Bronchus fibroblast of lung (primary cell): Measurements from ENCODE around the gene ALOX5AP. TPM values are rescaled to one million over a fixed set of nuclear protein-coding genes. Genes with fewer than 3 reads are reported as not detected.

Source experiments
- total RNA-seq: library from RNA; depleted of rRNA; stranded (reverse); fragments of >200 nt; gene quantifications from 2 replicates; pipeline ENCODE4 v1.2.3, GENCODE V29; 2015

Gene ALOX5AP
- total RNA-seq = 0.74 TPM in 1 of 2 replicates, not detected in the other

DNA sequence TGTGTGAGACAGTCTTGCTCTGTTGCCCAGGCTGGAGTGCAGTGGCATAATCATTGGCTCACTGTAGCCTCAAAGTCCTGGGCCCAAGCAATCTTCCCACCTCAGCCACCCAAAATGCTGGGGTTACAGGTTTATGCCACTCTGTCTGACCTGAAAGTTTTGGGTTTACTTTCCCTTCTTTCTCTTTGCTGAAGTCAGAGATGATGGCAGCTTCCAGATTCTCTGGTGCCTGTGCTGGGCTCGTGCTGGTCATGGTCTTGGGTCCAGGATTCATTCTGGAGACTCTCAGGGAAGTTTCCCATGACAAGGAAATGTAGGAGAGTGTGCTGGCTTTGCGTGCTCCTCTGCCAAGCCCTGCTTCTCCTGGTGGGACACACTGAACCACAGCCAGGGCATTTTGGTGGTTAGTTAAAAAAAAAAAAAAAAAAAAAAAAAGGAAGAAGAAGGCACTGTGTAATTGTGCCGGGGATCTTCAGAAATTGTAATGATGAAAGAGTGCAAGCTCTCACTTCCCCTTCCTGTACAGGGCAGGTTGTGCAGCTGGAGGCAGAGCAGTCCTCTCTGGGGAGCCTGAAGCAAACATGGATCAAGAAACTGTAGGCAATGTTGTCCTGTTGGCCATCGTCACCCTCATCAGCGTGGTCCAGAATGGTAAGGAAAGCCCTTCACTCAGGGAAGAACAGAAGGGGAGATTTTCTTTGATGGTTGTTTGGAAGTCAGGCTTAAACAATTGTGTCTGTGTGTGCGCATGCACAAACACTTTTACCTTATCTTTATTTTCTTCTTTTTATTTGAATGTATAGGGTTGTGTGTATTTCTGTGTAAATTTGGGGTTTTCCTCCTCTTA, at the start of gene ALOX5AP:
TSS of gene ALOX5AP (plus strand) at position 519 of the 847 bp plus-strand sequence. CDS start at position 582, 63 bp downstream.

Other genes with a start within 250 kb of the ALOX5AP start
- 9.2 and 9.5 TPM in 2 replicates for gene USPL1, start 117.6 kb upstream of the ALOX5AP start, total RNA-seq
- 3.4 and 3.9 TPM in 2 replicates for gene MEDAG, start 170.7 kb downstream of the ALOX5AP start, total RNA-seq
- 0.17 and 0.30 TPM in 2 replicates for gene TEX26, start 197.1 kb downstream of the ALOX5AP start, total RNA-seq